Measurements from ENCODE around the gene TRO. TPM values are rescaled to one million over a fixed set of nuclear protein-coding genes. Genes with fewer than 3 reads are reported as not detected.

The TRO gene
- total RNA-seq, 1 experiment from 2014 or later, result 24.3 TPM

DNA sequence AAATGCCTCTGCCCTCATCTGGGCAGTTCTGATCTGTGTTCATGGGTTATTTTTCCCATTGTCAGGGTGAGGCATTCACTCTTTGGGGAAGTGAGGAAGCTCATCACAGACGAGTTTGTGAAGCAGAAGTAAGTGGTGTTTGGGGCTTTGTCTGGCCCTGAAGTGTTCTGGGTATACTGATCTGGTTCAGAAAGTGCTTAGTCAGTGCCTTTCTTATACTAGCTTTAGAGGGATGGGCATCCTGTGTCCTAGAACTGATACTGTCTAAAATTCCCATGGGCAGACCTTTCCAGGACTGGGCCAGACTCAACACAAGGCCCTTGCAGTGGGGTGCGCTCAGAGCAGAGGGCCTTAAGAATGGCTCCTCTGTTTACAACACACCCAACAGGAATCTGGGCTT lies 6.4 kb downstream of the TRO start:
- DNase-seq (ENCODE audit: low spot score), result no peak
- Histone ChIP-seq H3K4me1 (ENCODE audit: insufficient read depth, low read length, poor library complexity, severe bottlenecking) (no peaks in the 10 kb centered on the region), H3K27me3 (replicated peaks; ENCODE audit: insufficient read depth, low read depth, low read length, poor library complexity) (no peaks in the 10 kb centered on the region), H3K27ac (ENCODE audit: low read depth, low read length, poor library complexity, severe bottlenecking) (no peak overlapping the region), H3K4me3 (ENCODE audit: low read depth, low read length, poor library complexity, severe bottlenecking) (no peak overlapping the region), H3K9me3 (ENCODE audit: low read depth, low read length, poor library complexity, severe bottlenecking) (no peaks in the 10 kb centered on the region), H3K36me3 (ENCODE audit: insufficient read depth, low read length, poor library complexity, severe bottlenecking) (no peaks in the 10 kb centered on the region)
- BruUV-seq (replicated peaks), result no TSS peak
- intact Hi-C loops (cut with micrococcal nuclease; ENCODE audit: unreplicated experiment), result no loop called here
- TF ChIP-seq EZH2 (IDR thresholded peaks at IDR 0.05; ENCODE audit: borderline replicate concordance, low read depth, low read length, poor library complexity, severe bottlenecking) (no peak), CTCF (conservative IDR thresholded peaks at IDR 0.05; ENCODE audit: low read depth, low read length) (no peak)
- CTCF ChIA-PET, result no interaction called here
- POLR2A ChIA-PET (ENCODE audit: low non-redundant PET), result no interaction called here

GRCh38 chrX:54928876-54929275 lies 8.3 kb downstream of the TRO start:
- no peaks in the 10 kb centered on the region for H3K36me3 ChIP-seq (ENCODE audit: insufficient read depth, low read length, poor library complexity, severe bottlenecking)
- H3K27ac ChIP-seq (ENCODE audit: low read depth, low read length, poor library complexity, severe bottlenecking), result no peak overlapping the region
- BruUV-seq (replicated peaks), result no TSS peak
- no peaks in the 10 kb centered on the region for H3K27me3 ChIP-seq (replicated peaks; ENCODE audit: insufficient read depth, low read depth, low read length, poor library complexity)
- DNase-seq (ENCODE audit: low spot score), result no peak
- TF ChIP-seq CTCF (conservative IDR thresholded peaks at IDR 0.05; ENCODE audit: low read depth, low read length) (no peak), EZH2 (IDR thresholded peaks at IDR 0.05; ENCODE audit: borderline replicate concordance, low read depth, low read length, poor library complexity, severe bottlenecking) (no peak)
- intact Hi-C loops (cut with micrococcal nuclease; ENCODE audit: unreplicated experiment), result no loop called here
- H3K9me3 ChIP-seq (ENCODE audit: low read depth, low read length, poor library complexity, severe bottlenecking), result no peaks in the 10 kb centered on the region
- ChIA-PET POLR2A (ENCODE audit: low non-redundant PET) (no interaction called here), CTCF (no interaction called here)
- H3K4me3 ChIP-seq (ENCODE audit: low read depth, low read length, poor library complexity, severe bottlenecking), result no peak overlapping the region
- no peaks in the 10 kb centered on the region for H3K4me1 ChIP-seq (ENCODE audit: insufficient read depth, low read length, poor library complexity, severe bottlenecking)

- no peak overlapping the region for H3K4me3 ChIP-seq (ENCODE audit: low read depth, low read length, poor library complexity, severe bottlenecking)
- H3K36me3 ChIP-seq (ENCODE audit: insufficient read depth, low read length, poor library complexity, severe bottlenecking), result no peaks in the 10 kb centered on the region
- no TSS peak for BruUV-seq (replicated peaks)
- H3K4me1 ChIP-seq (ENCODE audit: insufficient read depth, low read length, poor library complexity, severe bottlenecking), result no peaks in the 10 kb centered on the region
- ChIA-PET POLR2A (ENCODE audit: low non-redundant PET) (no interaction called here), CTCF (no interaction called here)
- H3K27ac ChIP-seq (ENCODE audit: low read depth, low read length, poor library complexity, severe bottlenecking), result no peak overlapping the region
- no peak for DNase-seq (ENCODE audit: low spot score)
- intact Hi-C loops (cut with micrococcal nuclease; ENCODE audit: unreplicated experiment), result no loop called here
- no peaks in the 10 kb centered on the region for H3K9me3 ChIP-seq (ENCODE audit: low read depth, low read length, poor library complexity, severe bottlenecking)
- H3K27me3 ChIP-seq (replicated peaks; ENCODE audit: insufficient read depth, low read depth, low read length, poor library complexity), result no peaks in the 10 kb centered on the region
- no peak for TF ChIP-seq CTCF (conservative IDR thresholded peaks at IDR 0.05; ENCODE audit: low read depth, low read length)
Observed at GRCh38 chrX:54930291-54931049, 9.8 kb downstream of the TRO start.
